Measurements from ENCODE around the gene SYNJ2BP.
"Not testable (repeated sequence)": the region's sequence is repeated elsewhere in the genome, so short reads cannot be mapped to it uniquely, and the experiment has no call there.

The SYNJ2BP gene, protein sequence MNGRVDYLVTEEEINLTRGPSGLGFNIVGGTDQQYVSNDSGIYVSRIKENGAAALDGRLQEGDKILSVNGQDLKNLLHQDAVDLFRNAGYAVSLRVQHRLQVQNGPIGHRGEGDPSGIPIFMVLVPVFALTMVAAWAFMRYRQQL

DNA sequence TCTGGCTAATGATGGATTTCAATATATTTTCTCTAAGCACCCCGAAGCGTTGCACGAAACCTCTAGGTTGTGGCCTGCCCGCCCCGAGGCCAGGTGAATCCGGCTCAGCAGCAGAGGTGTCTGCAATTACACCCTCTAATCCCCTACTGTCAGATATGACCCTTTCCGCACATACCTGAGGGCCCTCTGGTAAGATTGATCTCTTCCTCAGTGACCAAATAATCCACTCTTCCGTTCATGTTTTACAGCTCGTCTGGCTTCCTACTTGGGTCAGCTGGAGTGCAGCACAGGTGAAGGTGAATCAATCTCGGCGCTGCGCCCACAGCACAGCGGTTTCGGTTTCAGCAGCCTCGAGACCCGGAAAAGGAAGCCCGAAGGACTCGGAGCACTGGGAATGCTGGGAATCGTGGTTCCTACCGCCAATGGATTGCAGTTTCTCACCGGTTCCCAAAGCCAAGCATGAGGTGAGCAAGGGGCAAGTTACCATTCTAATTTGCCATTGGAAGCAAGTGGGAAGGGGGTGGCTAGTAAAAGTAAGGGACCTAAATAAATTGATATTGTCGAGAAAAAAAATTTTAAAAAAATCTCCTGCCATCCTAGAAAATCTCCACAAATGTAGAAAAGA lies at the start of gene SYNJ2BP:
Gene SYNJ2BP, minus strand, starts transcription at position 366 of the 625 bp plus-strand sequence. Its CDS starts 127 bp downstream, at position 239.
- peak; percentile 53 for DNase-seq

DNA sequence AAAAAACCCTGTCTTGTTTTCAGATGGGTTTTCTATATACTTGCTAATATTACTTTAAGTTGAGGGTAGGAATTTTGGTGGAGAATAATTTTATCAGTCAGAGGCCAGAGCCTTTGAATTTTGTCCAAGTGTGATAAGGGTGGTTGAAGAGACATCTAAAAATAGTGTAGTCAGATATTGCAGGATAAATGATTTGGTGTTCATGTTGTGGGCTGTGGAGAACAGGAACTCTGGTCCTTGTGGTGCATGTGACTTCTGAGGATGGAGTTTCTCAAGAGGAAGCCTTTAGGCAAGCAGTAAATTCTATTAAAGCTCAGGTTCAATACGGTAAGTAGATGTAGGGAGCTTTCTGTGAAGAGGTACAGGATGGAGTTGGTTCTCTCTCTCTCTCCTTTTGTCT lies 37.8 kb upstream of the SYNJ2BP start:
- no peak for DNase-seq

DNA sequence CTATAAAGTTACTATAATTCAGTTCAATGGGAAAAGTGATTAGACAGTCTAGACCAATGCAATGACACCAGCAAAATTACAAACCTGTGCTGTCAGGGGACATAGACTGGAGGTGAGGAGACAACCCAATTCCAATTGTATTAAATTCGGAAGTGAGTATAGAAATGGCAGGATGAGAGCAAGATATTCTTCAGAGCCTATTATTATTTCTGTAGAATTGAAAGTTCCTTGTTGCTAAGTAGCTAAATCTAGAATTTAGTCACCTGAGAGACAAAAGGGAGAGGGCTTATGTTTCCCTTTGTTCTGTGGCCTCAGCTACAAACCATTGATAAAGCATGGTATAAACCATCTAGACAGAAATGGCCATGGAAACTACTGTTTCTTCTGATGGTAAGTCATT lies 35.0 kb upstream of the SYNJ2BP start, which contains the start of gene ADAM21:
Gene ADAM21, plus strand, starts transcription at position 301 of the 400 bp plus-strand sequence. CDS start 5,326 bp downstream, outside the sequence.
- no peak for DNase-seq

DNA sequence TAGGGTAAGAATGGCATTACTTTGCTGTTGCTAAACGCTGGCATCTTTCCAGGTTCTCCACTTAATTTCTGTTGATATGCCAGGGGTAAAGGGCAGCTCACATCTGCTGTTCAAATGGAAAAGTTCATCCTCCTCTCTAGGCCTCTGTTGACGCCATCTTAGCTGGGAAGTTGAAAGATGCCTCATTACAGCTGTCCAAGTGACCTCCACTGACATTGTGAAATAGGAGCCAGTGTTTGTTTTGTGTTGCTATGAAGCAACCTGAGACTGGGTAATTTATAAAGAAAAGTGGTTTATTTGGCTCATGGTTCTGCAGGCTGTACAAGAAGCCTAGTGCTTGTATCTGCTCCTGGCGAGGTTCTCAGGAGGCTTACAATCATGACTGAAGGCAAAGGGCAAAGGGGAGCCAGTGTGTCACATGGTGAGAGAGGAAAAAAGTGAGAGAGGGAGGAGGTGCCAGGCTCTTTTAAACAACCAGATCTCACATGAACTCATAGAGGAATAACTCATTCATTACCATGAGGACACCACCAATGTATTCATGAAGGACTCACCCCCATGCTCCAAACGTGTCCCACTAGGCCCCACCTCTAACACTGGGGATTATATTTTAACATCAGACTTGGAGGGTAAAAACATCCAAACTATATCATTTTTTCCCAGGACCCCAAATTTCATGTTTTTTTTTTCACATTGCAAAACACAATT lies 31.9 kb upstream of the SYNJ2BP start:
- DNase-seq, result no peak

DNA sequence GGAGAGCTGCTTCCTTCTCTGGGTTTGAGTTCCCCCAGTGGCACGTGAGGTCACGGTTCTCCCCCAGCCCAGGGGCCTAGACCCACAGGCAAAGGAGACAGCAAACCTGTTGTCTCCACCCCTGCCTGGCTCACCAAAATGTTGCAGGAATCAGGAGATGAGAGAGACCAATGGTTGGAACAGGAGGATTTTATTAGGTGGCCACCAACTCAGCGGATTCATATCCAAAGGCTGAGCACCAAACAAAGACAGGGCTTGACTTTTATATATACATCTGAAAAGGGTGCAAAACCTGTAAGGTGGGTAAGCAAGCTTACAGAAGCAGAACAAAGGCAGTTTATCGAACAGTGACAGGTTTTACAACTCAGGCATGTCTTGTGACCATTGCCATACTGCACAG lies 25.9 kb upstream of the SYNJ2BP start:
- no peak for DNase-seq

DNA sequence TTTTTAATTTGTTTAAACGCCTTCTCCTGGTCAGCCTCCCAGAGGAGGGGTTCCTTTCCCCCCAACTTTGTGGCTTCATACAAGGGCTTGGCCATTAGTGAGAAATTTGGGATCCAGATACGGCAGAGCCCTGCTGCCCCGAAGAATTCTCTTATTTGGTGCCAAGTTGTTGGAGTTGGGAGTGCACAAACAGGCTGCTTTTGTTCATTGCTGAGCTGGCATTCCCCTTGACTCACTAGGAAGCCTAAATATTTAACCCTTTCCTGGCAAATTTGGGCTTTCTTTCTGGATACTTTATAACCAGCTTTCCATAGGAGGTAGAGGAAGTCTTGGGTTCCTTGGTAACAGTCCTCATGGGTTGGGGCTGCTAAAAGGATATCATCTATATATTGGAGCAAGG lies 24.8 kb upstream of the SYNJ2BP start:
- no peak for DNase-seq

DNA sequence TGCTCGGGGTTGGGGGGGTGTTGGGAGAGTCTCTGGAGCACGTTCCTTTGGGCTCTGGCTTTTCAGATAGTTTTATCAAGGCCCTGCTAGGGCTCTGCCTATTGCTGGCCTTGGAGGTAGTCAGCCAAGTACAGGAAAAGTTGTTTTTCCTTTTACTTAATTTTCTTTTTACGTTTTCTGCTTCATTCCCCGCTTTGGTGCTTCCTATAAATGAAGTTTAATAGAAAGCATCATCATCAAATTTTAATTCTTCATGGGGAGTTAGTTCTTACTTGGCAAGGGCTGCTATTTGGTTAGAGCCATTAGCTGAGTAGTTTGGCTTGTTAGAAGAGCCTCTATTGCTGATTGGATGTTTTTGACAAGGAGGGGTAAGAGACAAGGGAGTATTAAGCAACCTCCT lies 20.0 kb upstream of the SYNJ2BP start:
- no peak for DNase-seq

DNA sequence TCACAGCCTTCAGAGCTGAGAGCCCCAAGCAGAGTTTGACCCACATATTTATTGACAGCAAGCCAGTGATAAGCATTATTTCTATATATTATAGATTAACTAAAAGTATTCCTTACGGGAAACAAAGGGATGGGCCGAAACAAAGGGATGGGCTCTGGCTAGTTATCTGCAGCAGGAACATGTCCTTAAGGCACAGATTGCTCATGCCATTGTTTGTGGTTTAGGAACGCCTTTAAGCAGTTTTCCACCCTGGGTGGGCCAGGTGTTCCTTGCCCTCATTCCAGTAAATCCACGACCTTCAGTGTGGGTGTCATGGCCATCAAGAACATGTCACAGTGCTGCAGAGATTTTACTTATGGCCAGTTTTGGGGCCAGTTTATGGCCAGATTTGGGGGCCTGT lies 9.7 kb upstream of the SYNJ2BP start:
- DNase-seq, result not testable (repeated sequence)

DNA sequence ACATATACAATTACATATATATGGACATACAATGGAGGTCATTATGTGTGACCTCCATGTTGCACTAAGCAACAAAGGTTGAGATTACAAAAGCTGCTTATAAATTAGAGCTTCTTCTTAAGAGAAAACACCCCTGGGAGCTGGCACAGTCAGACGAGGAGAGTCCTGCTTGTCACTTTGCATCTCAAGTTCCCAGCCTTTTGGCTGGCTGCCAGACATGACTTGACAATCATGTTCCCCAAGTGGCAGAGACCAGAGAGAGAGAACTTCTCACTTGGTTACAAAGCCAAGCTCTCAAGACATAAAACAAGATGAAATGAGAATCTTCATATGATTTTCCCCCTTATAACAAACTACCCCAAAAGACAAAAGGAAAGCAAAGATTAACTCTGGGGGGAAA lies 8.5 kb upstream of the SYNJ2BP start:
- no peak for DNase-seq

DNA sequence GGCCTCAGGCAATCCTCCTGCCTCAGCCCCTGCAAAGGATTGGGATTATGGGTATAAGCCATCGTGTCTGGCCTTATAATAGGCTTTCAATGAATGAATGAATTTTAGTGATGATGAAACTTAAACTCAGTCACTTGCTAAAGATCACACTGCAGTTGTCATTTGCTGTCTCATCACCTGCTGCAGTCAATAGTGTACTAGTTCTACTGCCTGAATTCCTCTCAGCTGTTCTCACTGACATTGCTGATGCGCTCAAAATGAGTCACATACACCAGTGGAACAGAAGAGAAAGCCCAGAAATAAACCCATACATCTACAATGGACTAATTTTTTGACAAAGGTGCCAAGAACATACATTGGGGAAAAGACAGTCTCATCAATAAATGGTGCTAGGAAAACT lies 5.6 kb upstream of the SYNJ2BP start:
- no peak for DNase-seq

DNA sequence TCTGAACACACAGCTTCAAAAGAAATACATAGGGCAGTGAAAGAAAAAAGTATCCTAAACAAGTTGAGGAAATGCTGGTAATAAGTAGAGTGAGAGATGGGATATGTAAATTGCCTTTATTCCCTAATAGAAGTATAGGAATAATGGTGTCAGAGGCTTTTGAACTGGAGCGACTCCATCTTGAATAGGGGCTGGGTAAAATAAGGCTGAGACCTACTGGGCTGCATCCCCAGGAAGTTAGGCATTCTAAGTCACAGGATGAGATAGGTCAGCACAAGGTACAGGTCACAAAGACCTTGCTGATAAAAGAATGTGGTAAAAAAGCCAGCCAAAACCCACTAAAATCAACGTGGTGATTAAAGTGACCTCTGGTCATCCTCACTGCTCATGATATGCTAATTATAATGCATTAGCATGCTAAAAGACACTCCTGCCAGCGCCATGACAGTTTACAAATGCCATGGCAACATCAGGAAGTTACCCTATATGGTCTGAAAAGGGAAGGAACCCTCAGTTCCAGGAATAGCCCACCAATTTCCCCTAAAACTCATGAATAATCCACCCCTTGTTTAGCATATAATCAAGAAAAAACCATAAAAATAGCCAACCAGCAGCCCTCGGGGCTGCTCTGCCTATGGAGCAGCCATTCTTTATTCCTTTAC lies 2.5 kb upstream of the SYNJ2BP start:
- DNase-seq, result not testable (repeated sequence)

DNA sequence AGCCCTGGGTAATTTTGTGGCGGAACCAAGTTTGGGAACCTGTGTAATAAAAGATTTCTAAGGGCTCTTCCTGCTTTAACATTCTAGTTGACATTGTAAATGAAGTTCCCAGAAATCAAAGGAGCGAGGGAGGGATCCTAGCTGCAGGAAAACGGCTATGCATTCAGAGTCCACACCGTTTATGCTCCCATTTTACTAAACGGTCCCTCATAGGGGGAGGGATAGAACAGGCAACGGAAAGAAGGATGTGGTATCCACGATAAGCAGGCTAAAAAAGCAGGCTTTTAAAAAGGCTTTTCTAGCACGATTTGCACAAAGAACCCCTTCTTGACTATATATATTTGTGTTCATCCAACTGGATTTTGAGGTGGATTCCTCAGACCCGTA lies 559 bp downstream of the SYNJ2BP start:
- no peak for DNase-seq

DNA sequence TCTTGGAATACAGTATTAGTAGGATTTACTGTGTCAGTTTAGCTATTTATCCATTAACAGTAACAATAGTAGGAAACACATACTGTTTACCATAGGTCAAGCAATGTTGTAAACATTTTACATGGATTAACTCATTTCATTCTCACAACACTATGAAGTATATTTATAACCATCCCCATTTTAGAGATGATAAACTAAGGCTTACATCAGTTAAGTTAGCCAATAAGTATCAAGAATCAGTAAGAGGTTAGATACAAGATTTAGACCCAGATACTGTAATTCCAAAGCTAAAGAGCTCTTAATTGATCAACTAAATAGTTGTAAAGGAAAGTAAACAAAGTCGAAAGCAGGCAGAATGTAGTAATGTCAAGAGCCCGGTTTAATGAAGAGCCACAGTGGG lies 1.1 kb downstream of the SYNJ2BP start:
- no peak for DNase-seq

DNA sequence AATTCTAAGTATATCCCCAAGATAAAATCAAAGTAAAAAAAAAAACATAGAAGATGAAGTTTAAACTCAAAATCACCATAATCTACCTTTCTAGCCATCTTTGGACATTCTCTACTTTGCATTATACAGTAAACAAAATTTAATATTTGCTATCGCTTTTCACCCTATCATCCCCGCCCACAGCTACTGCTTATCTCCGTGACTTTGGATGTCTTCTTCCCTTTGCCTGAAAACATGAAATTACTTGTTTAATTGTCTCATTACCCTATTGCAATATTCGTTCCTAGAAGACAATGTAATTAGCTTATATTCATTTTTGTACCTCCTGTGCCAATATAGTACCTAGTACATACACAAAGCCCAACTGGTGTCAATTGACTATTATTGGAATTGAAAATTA lies 9.3 kb downstream of the SYNJ2BP start:
- no peak for DNase-seq

DNA sequence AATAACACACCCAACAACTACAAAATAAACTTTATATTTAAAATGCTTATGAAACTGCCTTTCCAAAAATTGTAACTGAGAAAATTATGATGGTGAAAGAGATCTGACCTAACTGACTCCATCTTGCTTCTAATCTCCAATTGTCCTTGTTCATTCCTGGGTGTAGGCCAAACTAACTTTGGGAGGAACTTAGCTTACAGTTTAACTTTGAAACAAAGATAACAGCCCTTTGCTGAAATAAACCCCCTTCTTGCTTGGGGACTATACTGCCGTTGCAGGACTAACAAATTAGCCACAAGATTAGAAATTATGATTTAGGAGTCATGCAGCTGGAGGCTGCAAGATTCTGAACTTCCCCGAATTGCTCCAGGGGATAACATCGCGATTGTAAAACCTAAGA lies 10.7 kb downstream of the SYNJ2BP start:
- not testable (repeated sequence) for DNase-seq

DNA sequence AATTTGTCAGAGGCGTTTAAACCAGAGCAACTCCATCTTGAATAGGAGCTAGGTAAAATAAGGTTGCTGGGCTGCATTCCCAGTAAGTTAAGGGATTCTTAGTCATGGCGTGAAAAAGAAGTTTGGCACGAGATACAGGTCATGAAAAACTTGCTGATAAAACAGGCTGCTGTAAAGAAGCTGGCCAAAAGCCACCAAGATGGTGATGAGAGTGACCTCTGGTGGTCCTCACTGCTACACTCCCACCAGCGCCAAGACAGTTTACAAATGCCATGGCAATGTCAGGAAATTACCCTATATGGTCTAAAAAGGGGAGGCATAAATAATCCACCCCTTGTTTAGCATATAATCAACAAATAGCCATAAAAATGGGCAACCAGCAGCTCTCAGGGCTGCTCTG lies 13.6 kb downstream of the SYNJ2BP start:
- DNase-seq, result not testable (repeated sequence)

DNA sequence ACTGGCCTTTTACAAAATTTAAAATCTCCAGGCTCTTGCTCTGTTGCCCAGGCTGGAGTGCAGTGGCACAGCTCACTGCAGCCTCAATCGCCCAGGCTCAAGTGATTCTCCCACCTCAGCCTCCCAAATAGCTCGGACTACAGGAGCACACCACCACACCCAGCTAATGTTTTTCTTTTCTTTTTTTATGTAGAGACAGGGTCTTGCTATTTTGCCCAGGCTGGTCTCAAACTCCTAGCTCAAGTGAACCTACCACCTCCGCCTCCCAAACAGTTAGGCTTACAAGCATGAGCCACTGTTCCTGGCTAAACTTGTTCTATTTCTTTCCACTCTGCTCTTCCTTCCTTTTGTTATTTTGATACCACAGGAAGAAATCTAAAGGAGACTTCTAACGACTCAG lies 15.2 kb downstream of the SYNJ2BP start:
- DNase-seq, result no peak

DNA sequence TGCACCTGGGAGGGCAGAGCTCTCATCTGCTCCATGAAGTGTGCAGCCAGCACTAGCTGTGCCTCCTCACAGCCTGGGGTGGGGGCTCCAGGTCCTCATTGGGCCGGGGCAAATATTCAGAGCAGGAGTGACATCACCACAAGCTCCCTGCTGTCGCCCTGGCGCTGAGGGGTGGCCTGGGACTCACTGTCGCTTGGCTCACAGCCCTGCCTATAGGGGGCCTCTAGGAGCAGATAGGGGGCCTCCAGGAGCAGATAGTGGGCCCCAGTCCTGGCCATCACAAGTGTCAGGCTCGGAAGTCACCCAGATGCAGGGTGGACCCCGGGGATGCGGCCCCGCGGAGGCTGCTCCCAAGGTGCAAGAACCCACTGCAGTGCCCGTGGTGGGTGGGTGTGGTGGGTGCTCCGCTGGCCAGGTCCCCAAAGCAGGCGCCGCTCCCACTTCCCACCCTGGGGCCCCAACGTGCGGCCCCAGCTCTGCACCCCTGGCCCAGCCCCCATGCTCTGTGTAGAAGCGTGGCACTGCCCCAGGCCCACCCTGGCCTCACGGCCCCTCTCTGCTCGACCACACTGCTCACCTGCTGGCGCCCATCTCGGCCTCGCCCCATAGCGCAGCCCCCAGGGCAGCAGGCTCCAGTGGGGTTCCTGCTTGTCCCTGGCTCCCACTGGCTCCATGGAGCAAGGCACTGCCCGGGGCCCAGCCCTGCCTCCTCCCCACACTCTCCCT lies 18.0 kb downstream of the SYNJ2BP start:
- no peak for DNase-seq

DNA sequence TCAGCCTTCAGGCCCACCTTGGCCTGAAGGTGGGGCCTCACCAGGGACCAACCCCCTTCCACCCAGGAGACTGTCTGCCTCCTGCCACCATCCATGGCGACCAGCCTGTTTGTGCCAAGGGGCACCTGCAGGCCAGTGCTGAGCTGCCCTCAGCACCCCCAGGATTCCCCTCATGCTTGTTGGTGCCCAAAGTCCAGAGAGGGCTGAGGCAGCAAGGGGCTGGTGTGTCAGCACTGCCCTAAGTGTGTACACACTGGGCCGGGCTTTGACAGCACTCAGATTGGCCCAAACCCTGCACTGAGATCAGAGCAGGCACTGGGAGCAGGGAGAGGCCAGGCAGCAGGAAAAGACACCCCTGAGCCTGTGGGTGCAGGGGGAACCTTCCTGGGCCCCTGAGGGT lies 18.6 kb downstream of the SYNJ2BP start:
- DNase-seq, result no peak

DNA sequence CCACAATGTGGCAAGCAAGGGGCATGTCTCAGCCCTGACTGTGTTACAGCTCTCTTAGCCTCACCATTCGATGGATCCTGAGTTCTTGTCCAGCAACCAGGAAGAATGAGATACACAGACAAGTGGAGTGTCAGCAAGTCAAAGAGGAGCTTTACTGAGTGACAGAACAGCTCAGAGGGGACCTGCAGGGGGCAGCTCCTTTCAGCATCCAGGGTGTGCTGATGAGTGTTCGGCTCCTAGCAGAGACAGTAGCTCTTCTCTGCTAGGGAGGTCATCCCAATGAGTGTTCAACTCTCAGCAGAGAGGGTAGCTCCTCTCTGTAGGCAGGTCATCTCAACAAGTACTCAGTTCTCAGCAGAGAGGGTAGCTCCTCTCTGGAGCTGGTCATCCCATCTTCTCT lies 19.1 kb downstream of the SYNJ2BP start:
- no peak for DNase-seq

DNA sequence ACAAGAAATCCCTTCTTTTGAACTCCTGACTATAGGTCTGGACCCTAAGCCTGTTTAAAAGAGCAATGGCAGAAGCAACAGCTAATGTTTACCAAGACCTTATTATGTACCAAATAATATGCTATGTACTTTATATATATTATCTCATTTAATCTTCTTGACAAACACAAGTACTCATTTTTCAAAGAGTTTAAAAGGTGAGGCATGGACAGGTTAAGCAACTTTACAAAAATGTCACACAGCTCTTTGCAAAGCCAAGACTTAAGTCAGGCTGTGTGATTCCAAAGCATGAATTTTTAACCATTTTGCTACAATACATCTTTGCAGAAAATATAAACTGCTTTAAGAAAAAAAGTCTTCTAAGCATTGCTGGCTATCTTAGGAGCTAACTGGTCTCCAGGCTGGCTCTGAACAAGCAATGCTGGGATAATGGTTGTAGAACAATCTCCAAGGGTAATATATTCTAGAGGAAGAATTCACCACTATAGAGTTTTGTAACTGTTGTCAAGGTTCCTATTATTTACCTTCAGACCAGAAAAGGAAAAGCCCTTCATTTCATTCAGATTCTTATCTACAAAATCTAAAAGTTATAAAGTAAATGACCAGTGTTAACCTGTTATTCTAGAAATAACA lies 22.1 kb downstream of the SYNJ2BP start:
- DNase-seq, result no peak

DNA sequence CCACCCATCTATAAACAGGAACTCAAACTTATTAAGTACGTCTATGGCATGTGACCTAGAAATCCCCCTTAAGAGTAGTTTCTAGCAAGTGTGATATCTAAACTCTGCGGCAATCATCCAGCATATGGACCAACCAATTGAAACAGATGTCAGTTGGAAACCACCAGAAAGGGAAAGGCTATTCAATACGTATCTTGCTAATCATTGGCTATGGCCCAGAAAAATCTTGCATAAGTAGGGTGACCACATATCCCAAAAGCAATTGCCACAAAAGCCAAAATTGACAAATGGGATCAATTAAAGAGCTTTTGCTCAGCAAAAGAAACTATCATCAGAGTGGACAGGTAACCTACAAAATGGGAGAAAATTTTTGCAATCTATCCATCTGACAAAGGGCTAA lies 24.2 kb downstream of the SYNJ2BP start:
- no peak for DNase-seq
